Gastrocnemius medialis (tissue), 4 donors: ENCODE results near the gene CSNK1D. TPM values are rescaled to one million over a fixed set of nuclear protein-coding genes. Genes with fewer than 3 reads are reported as not detected.
"Not testable (repeated sequence)": the region's sequence is repeated elsewhere in the genome, so short reads cannot be mapped to it uniquely, and the experiment has no call there.

ENCODE experiments used
- ATAC-seq, 2 donors: fragments of 150-250 bp; one replicate each; pipeline ENCODE4 v1.9.1; 2016
- DNase-seq, 2 donors: peaks; one replicate each; pipeline ENCODE4 v3.0.0-alpha.2; 2019
- H3K27ac ChIP-seq, 4 donors: fragments of 200-600 bp; sonication (generic); 1 replicate in 1 of 4; 2 replicates in 3 of 4; pipeline ENCODE4 v1.5.1; 2016 to 2018; ENCODE audit warnings: mild to moderate bottlenecking in 2 of 4, moderate library complexity in 1 of 4
- H3K27me3 ChIP-seq, 3 donors: fragments of 200-600 bp; sonication (generic) in 2 of 3; 1 replicate in 1 of 3; 2 replicates in 2 of 3; pipeline versions ENCODE4 v1.5.1 to v1.6.0; 2016 to 2019; ENCODE audit warnings: mild to moderate bottlenecking in 1 of 3, moderate library complexity in 1 of 3
- H3K36me3 ChIP-seq, 2 donors: fragments of 200-600 bp; sonication (generic) in 1 of 2; one replicate each; pipeline ENCODE4 v1.5.1; 2017 to 2018
- H3K4me1 ChIP-seq, 2 donors: fragments of 200-600 bp; sonication (generic) in 1 of 2; one replicate each; pipeline ENCODE4 v1.5.1; 2016 to 2017; ENCODE audit warnings: mild to moderate bottlenecking in 2 of 2
- H3K4me3 ChIP-seq, 4 donors: fragments of 200-600 bp; sonication (generic) in 3 of 4; 1 replicate in 1 of 4; 2 replicates in 3 of 4; pipeline ENCODE4 v1.5.1; 2016 to 2019; ENCODE audit warnings: mild to moderate bottlenecking in 2 of 4
- H3K9me3 ChIP-seq, 3 donors: fragments of 200-600 bp; sonication (generic) in 2 of 3; 1 replicate in 1 of 3; 2 replicates in 2 of 3; pipeline ENCODE4 v1.5.1; 2016 to 2019
- POLR2A ChIP-seq, 2 donors: fragments of 450-650 bp; IDR thresholded peaks; one replicate each; pipeline ENCODE4 v1.6.1; 2017; ENCODE audit warnings: antibody characterized with exemption in 2 of 2, mild to moderate bottlenecking in 2 of 2, moderate library complexity in 2 of 2
- in situ Hi-C, 4 donors: fragments of 200-750 bp; cut with MboI; loops; one replicate each; pipeline versions ENCODE4 v1.15.0 to v1.8.0; 2017; ENCODE audit warnings: low sequenced_read_pairs in 4 of 4
- intact Hi-C: fragments of 100-400 bp; cut with DNase I; formaldehyde crosslinking; loops from one replicate; pipeline ENCODE4 v1.15.1; 2023; ENCODE audit warnings: low total_unique reads
- total RNA-seq, 4 donors: library from RNA; depleted of rRNA; stranded (reverse); fragments of >200 nt; gene quantifications; one replicate each; pipeline versions ENCODE4 v1.1.0 to v1.2.3, GENCODE V29; 2016
- TF ChIP-seq, protein P1 (sequence below), 5 experiments: fragments of 450-650 bp in 3 of 5; fragments of 200-600 bp in 2 of 5; sonication (generic) in 2 of 5; IDR thresholded peaks in 4 of 5; conservative IDR thresholded peaks in 1 of 5; 1 replicate in 4 of 5; 2 replicates in 1 of 5; pipeline ENCODE4 v1.5.1; 2016 to 2019; ENCODE audit warnings: antibody characterized with exemption in 5 of 5, mild to moderate bottlenecking in 3 of 5, moderate library complexity in 3 of 5

Gene CSNK1D
- total RNA-seq, 4 donors from 2014 or later: 34.0 to 55.2 (median 47.3) TPM

DNA sequence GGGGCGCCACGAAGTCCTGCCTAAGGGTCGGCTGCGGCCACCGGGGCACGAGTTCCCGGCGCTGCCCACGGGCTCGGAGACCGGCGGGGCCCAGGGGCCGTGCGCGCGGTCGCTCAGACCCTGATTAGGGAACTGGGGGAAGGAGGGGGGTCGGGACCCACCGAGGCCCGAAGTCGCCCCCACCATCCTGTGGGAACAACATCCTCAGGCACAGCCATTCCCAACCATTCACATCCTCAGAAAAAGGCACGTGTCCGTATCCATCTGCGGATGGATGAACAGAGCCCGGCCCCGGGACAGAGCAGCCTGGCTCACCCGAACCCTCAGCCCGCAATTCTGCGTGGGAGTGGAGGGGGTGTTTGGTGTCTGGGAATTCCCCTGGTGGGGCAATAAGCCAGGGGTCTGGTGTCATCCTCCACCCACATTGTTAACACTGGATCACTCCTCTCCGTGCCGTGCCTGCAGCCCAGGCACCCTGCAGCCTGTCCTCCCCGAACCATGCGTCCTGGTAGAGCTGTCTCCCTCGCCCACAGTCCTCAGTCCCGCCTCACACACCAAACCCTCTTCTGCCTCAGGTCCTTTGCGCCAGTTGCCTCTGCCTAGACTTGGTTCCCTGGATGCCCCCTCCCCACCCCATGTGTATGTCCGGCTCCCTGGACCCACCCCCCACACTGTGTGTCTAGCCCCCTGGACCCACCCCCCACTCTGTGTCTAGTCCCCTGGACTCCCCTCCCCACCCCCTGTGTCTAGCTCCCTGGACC, 60.1 kb downstream of the CSNK1D start:
- in situ Hi-C loops: no loop called here

DNA sequence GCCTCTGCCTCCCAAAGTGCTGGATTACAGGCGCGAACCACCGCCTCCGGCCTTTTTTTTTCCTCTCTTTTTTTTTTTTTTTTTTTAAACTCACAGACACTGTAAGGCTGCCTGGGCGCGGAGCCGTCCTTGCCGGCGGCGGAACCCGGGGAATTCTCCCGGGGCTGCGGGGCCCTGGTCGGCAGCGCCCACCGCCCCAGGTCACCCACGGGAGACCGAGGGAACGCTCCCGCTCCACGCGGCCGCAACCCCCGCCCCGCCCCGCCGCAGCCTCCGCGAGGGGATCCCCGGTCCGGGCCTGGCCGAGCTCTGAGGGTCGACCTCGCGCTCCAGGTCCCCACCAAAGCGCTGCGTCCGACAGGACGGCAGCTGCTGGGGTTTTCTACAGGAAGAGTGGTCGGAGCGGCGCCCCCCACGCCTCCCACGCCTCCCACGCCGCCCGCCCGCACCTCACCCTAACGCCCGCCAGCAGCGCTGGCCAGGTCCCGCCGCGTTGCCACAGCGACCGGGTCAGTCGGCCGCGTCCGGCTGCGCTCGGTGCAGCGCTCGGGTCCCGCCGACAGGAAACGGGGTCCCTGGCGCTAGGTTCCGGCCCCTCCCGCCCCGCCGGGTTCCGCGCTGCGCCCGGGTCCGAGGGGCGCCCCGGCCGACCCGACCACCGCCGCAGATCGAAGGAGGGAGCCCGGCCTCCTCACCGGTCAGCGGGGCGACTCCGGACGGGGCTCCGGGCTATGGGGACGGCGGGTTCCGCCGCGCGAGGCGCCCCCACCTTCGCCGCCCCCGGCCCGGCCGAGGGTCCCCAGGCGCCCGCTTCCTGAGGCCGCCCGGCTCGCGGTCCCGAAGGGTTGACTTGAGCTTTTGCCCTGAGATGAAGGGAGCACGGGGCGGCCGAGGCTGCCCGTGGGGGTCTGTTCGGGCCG, 60.9 kb downstream of the CSNK1D start, which contains the start of gene CCDC57:
Gene CCDC57, minus strand, starts transcription at position 512 of the 920 bp plus-strand sequence. CDS start 10,898 bp downstream, outside the sequence.
- ATAC-seq: peak; percentile 77 to 84

More for the DNA sequence above, 60.1 kb downstream of the CSNK1D start:
- Histone ChIP-seq H3K27ac (peak overlapping the region; percentile 73 to 93 (median 88)), H3K27me3 (no peaks in the 10 kb centered on the region), H3K4me3 (peak overlapping the region; percentile 75 to 96 (median 88)), H3K4me1 (peaks cover 19 to 21% of the 10 kb centered on the region in 2 donors), H3K36me3 (no peaks in the 10 kb centered on the region), H3K9me3 (no peaks in the 10 kb centered on the region)
- peak in 1 of 2 donors; percentile 47 for DNase-seq
- TF ChIP-seq, protein P1, sequence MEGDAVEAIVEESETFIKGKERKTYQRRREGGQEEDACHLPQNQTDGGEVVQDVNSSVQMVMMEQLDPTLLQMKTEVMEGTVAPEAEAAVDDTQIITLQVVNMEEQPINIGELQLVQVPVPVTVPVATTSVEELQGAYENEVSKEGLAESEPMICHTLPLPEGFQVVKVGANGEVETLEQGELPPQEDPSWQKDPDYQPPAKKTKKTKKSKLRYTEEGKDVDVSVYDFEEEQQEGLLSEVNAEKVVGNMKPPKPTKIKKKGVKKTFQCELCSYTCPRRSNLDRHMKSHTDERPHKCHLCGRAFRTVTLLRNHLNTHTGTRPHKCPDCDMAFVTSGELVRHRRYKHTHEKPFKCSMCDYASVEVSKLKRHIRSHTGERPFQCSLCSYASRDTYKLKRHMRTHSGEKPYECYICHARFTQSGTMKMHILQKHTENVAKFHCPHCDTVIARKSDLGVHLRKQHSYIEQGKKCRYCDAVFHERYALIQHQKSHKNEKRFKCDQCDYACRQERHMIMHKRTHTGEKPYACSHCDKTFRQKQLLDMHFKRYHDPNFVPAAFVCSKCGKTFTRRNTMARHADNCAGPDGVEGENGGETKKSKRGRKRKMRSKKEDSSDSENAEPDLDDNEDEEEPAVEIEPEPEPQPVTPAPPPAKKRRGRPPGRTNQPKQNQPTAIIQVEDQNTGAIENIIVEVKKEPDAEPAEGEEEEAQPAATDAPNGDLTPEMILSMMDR (IDR thresholded peaks at IDR 0.05 in 4 of 5, conservative IDR thresholded peaks at IDR 0.05 in 1 of 5): no peak
- no peak for TF ChIP-seq POLR2A (IDR thresholded peaks at IDR 0.05)
- ATAC-seq: peak; percentile 70 to 76
- intact Hi-C loops: no loop called here

DNA sequence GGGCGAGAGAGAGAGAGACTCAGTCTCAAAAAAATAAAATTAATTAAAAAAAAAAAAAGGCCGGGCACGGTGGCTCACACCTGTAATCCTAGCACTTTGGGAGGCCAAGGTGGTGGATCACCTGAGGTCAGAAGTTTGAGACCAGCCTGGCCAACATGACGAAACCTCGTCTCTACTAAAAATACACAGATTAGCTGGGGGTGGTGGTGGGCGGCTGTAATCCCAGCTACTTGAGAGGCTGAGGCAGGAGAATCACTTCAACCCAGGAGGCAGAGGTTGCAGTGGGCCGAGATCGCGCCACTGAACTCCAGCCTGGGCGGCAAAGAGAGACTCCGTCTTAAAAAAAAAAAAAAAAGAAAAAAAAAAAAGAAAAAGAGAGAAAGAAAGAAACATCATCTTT, 62.8 kb downstream of the CSNK1D start:
- ATAC-seq, H3K36me3 ChIP-seq, in situ Hi-C loops, intact Hi-C loops, H3K9me3 ChIP-seq, H3K4me3 ChIP-seq, H3K27me3 ChIP-seq, H3K27ac ChIP-seq, DNase-seq: not testable (repeated sequence)
- peaks cover 12 to 17% of the 10 kb centered on the region in 2 donors for H3K4me1 ChIP-seq

More for the DNA sequence above, 60.9 kb downstream of the CSNK1D start, which contains the start of gene CCDC57:
- in situ Hi-C loops: no loop called here
- TF ChIP-seq, protein P1 (IDR thresholded peaks at IDR 0.05 in 4 of 5, conservative IDR thresholded peaks at IDR 0.05 in 1 of 5): peak in 3 of 5 experiments; percentile 24 to 52 (median 31)
- TF ChIP-seq POLR2A (IDR thresholded peaks at IDR 0.05): peak; percentile 58 to 83
- Histone ChIP-seq H3K9me3 (no peaks in the 10 kb centered on the region), H3K36me3 (no peaks in the 10 kb centered on the region), H3K27ac (peak within 1 kb of the TSS; percentile 73 to 93 (median 88)), H3K4me1 (peaks cover 17 to 19% of the 10 kb centered on the region in 2 donors), H3K4me3 (peak within 1 kb of the TSS; percentile 75 to 96 (median 88)), H3K27me3 (no peaks in the 10 kb centered on the region)
- intact Hi-C loops: loop anchor here (1.0 kb wide), 1 partner anchor 85 kb away; no protein-coding TSS in a partner anchor
- peak; percentile 57 to 73 for DNase-seq

DNA sequence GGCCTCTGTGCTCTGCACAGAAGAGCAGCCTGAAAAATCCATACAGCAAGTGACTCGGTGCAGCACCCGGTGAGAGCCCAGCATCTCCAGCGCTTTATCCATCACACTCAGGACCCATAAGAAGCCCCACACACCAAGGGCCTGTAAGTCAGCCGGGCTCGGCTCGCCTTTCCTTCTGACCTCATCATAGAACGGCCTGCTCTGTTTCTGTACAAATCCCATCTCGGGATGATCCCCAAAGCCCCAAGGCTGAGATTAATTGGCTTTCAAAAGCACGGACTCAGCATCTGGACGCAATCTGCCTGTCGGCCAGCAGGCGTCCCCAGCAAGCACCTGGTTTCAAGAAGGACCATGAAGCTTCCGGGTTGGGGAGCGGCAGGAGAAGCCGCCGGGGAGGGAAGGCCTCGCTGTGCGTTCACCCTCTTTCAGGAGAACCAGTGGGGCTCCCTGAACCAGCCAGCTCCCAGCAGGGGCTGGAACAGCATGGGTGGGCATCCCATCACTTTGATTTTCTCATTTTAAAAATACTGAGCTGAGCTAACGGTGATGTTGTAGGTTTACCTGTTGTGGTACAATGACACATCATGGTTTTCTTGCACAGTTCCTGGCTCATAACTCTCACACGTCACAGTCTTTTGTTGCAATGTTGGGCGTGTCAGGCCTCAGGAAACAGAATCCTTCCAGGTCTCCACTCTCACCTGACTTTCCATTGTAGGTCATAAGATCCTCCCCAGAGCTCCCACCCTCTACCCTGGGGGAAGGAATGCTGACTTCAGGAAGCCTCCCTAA, 67.6 kb downstream of the CSNK1D start:
- DNase-seq: peak; percentile 63 to 81
- H3K4me1 ChIP-seq: peaks cover 5 to 6% of the 10 kb centered on the region in 2 donors
- peak overlapping the region; percentile 8 to 71 (median 67) for H3K27ac ChIP-seq
- intact Hi-C loops (loop anchor here (1.0 to 10.0 kb wide), 2 partner anchors 115 to 209 kb away; partner anchors contain the start of genes HEXD and OGFOD3), in situ Hi-C loops (loop anchor here in 3 of 4 donors (10.0 kb wide), 1 partner anchor 119 kb away; no protein-coding TSS in a partner anchor)
- no peaks in the 10 kb centered on the region for H3K27me3 ChIP-seq
- no peaks in the 10 kb centered on the region for H3K36me3 ChIP-seq
- peak; percentile 90 to 92 for ATAC-seq
- H3K9me3 ChIP-seq: no peaks in the 10 kb centered on the region
- no peak for TF ChIP-seq POLR2A (IDR thresholded peaks at IDR 0.05)
- TF ChIP-seq, protein P1 (IDR thresholded peaks at IDR 0.05 in 4 of 5, conservative IDR thresholded peaks at IDR 0.05 in 1 of 5): peak; percentile 91 to 94 (median 92)
- peak overlapping the region in 1 of 4 donors; percentile 23 for H3K4me3 ChIP-seq
